ENCODE data around the gene REST.

Gene REST, protein sequence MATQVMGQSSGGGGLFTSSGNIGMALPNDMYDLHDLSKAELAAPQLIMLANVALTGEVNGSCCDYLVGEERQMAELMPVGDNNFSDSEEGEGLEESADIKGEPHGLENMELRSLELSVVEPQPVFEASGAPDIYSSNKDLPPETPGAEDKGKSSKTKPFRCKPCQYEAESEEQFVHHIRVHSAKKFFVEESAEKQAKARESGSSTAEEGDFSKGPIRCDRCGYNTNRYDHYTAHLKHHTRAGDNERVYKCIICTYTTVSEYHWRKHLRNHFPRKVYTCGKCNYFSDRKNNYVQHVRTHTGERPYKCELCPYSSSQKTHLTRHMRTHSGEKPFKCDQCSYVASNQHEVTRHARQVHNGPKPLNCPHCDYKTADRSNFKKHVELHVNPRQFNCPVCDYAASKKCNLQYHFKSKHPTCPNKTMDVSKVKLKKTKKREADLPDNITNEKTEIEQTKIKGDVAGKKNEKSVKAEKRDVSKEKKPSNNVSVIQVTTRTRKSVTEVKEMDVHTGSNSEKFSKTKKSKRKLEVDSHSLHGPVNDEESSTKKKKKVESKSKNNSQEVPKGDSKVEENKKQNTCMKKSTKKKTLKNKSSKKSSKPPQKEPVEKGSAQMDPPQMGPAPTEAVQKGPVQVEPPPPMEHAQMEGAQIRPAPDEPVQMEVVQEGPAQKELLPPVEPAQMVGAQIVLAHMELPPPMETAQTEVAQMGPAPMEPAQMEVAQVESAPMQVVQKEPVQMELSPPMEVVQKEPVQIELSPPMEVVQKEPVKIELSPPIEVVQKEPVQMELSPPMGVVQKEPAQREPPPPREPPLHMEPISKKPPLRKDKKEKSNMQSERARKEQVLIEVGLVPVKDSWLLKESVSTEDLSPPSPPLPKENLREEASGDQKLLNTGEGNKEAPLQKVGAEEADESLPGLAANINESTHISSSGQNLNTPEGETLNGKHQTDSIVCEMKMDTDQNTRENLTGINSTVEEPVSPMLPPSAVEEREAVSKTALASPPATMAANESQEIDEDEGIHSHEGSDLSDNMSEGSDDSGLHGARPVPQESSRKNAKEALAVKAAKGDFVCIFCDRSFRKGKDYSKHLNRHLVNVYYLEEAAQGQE

DNA sequence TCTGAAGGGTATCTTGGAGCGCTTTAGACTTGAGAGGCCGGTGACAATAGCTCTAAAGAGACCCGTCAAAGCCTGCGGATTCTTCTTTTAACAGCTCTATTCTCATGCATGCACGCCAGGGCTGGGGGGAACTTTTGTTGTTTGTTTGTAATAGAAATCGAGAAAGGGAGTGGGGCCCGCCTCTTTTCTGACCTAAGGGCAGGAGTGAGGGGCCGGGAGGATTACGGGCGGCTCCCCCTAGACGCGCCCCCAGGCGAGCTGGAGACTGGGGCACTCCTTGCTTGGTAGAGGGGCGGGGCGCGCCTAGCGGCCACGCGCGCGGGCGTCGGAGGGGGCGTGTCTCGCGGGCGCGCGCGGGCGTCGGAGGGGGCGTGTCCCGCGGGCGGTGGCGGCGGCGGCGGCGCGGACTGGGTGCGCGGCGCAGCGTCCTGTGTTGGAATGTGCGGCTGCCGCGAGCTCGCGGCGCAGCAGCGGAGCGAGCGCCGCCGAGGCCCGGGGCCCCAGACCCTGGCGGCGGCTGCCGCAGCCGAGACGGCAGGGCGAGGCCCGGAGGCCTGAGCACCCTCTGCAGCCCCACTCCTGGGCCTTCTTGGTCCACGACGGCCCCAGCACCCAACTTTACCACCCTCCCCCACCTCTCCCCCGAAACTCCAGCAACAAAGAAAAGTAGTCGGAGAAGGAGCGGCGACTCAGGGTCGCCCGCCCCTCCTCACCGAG, at the start of gene REST:
Gene REST, plus strand, starts transcription at position 412 of the 717 bp plus-strand sequence. CDS start 2,739 bp downstream, outside the sequence.
- TF ChIP-seq, protein P1, sequence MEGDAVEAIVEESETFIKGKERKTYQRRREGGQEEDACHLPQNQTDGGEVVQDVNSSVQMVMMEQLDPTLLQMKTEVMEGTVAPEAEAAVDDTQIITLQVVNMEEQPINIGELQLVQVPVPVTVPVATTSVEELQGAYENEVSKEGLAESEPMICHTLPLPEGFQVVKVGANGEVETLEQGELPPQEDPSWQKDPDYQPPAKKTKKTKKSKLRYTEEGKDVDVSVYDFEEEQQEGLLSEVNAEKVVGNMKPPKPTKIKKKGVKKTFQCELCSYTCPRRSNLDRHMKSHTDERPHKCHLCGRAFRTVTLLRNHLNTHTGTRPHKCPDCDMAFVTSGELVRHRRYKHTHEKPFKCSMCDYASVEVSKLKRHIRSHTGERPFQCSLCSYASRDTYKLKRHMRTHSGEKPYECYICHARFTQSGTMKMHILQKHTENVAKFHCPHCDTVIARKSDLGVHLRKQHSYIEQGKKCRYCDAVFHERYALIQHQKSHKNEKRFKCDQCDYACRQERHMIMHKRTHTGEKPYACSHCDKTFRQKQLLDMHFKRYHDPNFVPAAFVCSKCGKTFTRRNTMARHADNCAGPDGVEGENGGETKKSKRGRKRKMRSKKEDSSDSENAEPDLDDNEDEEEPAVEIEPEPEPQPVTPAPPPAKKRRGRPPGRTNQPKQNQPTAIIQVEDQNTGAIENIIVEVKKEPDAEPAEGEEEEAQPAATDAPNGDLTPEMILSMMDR (IDR thresholded peaks at IDR 0.05; ENCODE audit: unreplicated experiment in 3 of 3) = no peak
- H3K36me3 Mint-ChIP-seq (ENCODE audit: low read depth) = peaks cover 13% of the 10 kb centered on the region

DNA sequence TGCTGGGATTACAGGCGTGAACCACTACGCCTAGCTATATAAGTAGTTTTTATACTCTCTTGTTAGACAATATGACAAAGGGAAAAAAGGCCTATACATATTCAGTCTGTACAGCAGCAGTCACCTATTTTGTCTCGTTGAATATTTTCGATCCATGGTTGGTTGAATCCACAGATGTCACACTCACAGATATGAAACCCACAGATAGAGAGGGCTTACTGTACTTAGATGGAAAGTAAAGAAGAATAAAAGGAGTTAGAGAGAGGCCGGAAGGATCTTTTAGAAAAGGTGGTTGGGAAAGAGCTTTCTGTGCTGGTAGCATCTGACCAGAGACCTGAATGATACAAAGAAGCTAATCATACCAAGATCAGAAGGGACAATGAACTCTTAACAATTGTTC, 47.9 kb upstream of the REST start:
- no peak overlapping the region for H3K4me3 Mint-ChIP-seq
- H3K9me3 Mint-ChIP-seq = no peaks in the 10 kb centered on the region
- H3K4me1 Mint-ChIP-seq = peaks cover 8% of the 10 kb centered on the region
- H3K27me3 Mint-ChIP-seq (ENCODE audit: low read depth) = peaks cover 4% of the 10 kb centered on the region
- H3K27ac Mint-ChIP-seq = no peak overlapping the region
- TF ChIP-seq, protein P1 (IDR thresholded peaks at IDR 0.05; ENCODE audit: unreplicated experiment in 3 of 3) = no peak
- no peaks in the 10 kb centered on the region for H3K36me3 Mint-ChIP-seq (ENCODE audit: low read depth)

More for the DNA sequence above, at the start of gene REST:
- peaks cover 5% of the 10 kb centered on the region for H3K27me3 Mint-ChIP-seq (ENCODE audit: low read depth)
- H3K9me3 Mint-ChIP-seq = no peaks in the 10 kb centered on the region
- H3K4me1 Mint-ChIP-seq = peaks cover 35% of the 10 kb centered on the region
- peak within 1 kb of the TSS; percentile 92 to 97 (median 93) for H3K4me3 Mint-ChIP-seq
- peak within 1 kb of the TSS; percentile 76 to 99 (median 95) for H3K27ac Mint-ChIP-seq

DNA sequence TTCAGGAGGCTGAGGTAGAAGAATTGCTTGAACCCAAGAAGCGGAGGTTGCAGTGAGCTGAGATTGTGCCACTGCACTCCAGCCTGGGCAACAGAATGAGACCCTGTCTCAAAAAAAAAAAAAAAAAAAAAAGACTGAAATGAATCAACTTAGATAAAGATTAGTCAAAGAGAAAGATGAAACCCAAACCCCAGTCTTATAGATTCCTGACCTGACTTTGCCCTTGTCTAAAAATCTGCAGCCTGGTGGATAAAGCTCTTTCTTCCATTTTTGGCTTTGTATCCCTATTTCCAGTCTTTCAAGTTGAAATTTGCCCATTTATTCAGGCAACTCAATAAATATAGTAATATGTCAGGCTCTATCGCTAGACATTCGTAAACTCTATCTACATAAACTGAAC, 46.9 kb upstream of the REST start:
- Mint-ChIP-seq H3K27ac (no peak overlapping the region), H3K4me3 (no peak overlapping the region), H3K27me3 (ENCODE audit: low read depth) (peaks cover 7% of the 10 kb centered on the region), H3K4me1 (peaks cover 8% of the 10 kb centered on the region), H3K9me3 (no peaks in the 10 kb centered on the region), H3K36me3 (ENCODE audit: low read depth) (no peaks in the 10 kb centered on the region)
- TF ChIP-seq, protein P1 (IDR thresholded peaks at IDR 0.05; ENCODE audit: unreplicated experiment in 3 of 3) = no peak

DNA sequence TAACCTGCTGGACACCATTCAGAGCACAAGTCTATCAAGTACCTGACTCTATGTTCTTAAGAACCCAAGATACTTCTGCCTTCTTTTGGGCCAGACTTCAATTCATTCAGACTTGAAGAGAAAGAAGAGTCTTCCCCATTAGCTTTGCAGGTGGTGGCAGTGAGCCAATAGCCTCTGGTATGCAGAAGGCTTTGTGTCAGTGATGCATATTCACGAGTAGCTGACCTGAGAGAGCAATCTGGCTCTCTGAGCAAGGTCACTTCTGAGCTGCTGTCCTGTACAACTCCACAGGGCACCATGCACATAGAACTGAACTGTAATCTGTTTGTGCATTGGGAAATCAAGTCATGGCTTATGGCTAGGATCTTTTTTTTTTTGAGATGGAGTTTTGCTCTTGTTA, 46.3 kb upstream of the REST start:
- Mint-ChIP-seq H3K4me3 (no peak overlapping the region), H3K4me1 (peaks cover 8% of the 10 kb centered on the region), H3K36me3 (ENCODE audit: low read depth) (no peaks in the 10 kb centered on the region), H3K9me3 (no peaks in the 10 kb centered on the region), H3K27ac (no peak overlapping the region), H3K27me3 (ENCODE audit: low read depth) (peaks cover 7% of the 10 kb centered on the region)
- TF ChIP-seq, protein P1 (IDR thresholded peaks at IDR 0.05; ENCODE audit: unreplicated experiment in 3 of 3) = no peak

DNA sequence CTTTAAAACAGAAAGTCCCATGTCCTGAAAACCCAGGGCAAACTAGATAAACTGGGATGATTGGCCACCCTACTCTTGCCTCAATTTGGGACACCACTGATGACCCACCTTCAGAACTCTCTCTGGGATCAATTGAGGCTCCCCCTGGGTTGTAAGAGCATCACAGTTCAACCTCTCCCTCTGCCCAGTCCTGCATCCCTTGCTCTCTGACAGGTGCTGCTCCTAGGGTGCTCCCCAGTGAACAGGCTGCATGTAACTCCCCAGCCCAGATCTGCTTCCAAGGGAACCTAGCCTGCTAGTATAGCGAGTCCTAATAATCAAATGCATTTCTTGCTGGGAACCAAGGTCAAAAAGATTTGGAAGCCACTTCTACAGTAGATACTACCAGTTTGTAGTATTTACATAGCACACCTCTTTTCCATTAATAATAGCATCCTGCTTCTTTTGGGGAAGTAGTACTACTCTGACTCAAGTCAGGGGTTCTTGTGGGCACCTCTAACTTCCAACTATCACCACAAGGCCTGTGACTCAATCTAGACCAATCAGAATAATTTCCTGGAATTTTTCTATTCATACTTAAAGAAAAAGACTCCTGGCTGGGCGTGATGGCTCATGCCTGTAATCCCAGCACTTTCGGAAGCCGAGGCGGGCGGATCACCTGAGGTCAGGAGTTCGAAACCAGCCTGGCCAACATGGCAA, 44.1 kb upstream of the REST start:
- Mint-ChIP-seq H3K36me3 (ENCODE audit: low read depth) (no peaks in the 10 kb centered on the region), H3K9me3 (no peaks in the 10 kb centered on the region), H3K4me1 (no peaks in the 10 kb centered on the region), H3K27me3 (ENCODE audit: low read depth) (peaks cover 7% of the 10 kb centered on the region), H3K4me3 (no peak overlapping the region), H3K27ac (no peak overlapping the region)
- TF ChIP-seq, protein P1 (IDR thresholded peaks at IDR 0.05; ENCODE audit: unreplicated experiment in 3 of 3) = no peak

Measured in nephron (organoid).